ENCODE measurements around the gene NFIC.
A peak's percentile ranks its signal among the peaks of the same experiment; 100 is the strongest.

The NFIC gene

GRCh38 chr19:3513229-3514140, 147.1 kb downstream of the NFIC start:
- DNase-seq, result no peak

GRCh38 chr19:3514930-3515329, 148.5 kb downstream of the NFIC start:
- DNase-seq, result no peak

GRCh38 chr19:3515891-3516422, 149.6 kb downstream of the NFIC start:
- no peak for DNase-seq

- peak; percentile 30 for DNase-seq
Measured at GRCh38 chr19:3516675-3517207, 150.4 kb downstream of the NFIC start.

GRCh38 chr19:3517638-3518037, 151.3 kb downstream of the NFIC start:
- no peak for DNase-seq

- no peak for DNase-seq
Measured at GRCh38 chr19:3518255-3518654, 151.9 kb downstream of the NFIC start.

GRCh38 chr19:3518659-3519058, 152.3 kb downstream of the NFIC start:
- no peak for DNase-seq

All from hematopoietic multipotent progenitor cell treated with erythropoietin and hydrocortisone succinate and interleukin-3 and kit ligand, for 4 days (in vitro differentiated cells).